Skeletal muscle satellite cell (primary cell): Measurements from ENCODE around the gene THSD1. TPM values are rescaled to one million over a fixed set of nuclear protein-coding genes. Genes with fewer than 3 reads are reported as not detected.

Experiments
- H3K27me3 ChIP-seq: 2 replicates; pipeline ENCODE4 v1.7.0; 2013; ENCODE audit warnings: low read length; ENCODE audit not compliant: control insufficient read depth, insufficient read depth
- H3K36me3 ChIP-seq: 2 replicates; pipeline ENCODE4 v1.7.0; 2013; ENCODE audit warnings: mild to moderate bottlenecking, control low read depth, low read length; ENCODE audit not compliant: insufficient read depth
- H3K4me1 ChIP-seq: 2 replicates; pipeline ENCODE4 v1.7.0; 2013; ENCODE audit warnings: low read length; ENCODE audit not compliant: control insufficient read depth, insufficient read depth
- H3K4me2 ChIP-seq: 2 replicates; pipeline ENCODE4 v1.7.0; 2013; ENCODE audit warnings: mild to moderate bottlenecking, low read length
- H3K4me3 ChIP-seq: 2 replicates; pipeline ENCODE4 v1.7.0; 2013; ENCODE audit warnings: low read length
- H3K9ac ChIP-seq: 2 replicates; pipeline ENCODE4 v1.7.0; 2013; ENCODE audit warnings: mild to moderate bottlenecking, low read depth, low read length, moderate library complexity
- H3K9me3 ChIP-seq: replicated peaks from 2 replicates; pipeline ENCODE4 v1.7.0; 2013; ENCODE audit warnings: mild to moderate bottlenecking, control low read depth, low read length
- total RNA-seq: library from RNA; depleted of rRNA; stranded (reverse); fragments of >200 nt; gene quantifications from 2 replicates; pipeline ENCODE4 v1.2.3, GENCODE V29; 2012; rRNA removed

The THSD1 gene, protein sequence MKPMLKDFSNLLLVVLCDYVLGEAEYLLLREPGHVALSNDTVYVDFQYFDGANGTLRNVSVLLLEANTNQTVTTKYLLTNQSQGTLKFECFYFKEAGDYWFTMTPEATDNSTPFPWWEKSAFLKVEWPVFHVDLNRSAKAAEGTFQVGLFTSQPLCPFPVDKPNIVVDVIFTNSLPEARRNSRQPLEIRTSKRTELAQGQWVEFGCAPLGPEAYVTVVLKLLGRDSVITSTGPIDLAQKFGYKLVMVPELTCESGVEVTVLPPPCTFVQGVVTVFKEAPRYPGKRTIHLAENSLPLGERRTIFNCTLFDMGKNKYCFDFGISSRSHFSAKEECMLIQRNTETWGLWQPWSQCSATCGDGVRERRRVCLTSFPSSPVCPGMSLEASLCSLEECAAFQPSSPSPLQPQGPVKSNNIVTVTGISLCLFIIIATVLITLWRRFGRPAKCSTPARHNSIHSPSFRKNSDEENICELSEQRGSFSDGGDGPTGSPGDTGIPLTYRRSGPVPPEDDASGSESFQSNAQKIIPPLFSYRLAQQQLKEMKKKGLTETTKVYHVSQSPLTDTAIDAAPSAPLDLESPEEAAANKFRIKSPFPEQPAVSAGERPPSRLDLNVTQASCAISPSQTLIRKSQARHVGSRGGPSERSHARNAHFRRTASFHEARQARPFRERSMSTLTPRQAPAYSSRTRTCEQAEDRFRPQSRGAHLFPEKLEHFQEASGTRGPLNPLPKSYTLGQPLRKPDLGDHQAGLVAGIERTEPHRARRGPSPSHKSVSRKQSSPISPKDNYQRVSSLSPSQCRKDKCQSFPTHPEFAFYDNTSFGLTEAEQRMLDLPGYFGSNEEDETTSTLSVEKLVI
- 14.2 and 16.5 TPM in 2 replicates for total RNA-seq

- H3K36me3 ChIP-seq = peaks cover 3% of the 10 kb centered on the region
- peak within 1 kb of the TSS; percentile 99 for H3K4me2 ChIP-seq
- peaks cover 18% of the 10 kb centered on the region for H3K4me1 ChIP-seq
- H3K9me3 ChIP-seq = no peaks in the 10 kb centered on the region
- no peaks in the 10 kb centered on the region for H3K27me3 ChIP-seq
- peak within 1 kb of the TSS; percentile 88 for H3K4me3 ChIP-seq
- H3K9ac ChIP-seq = peak within 1 kb of the TSS; percentile 83
Measured at GRCh38 chr13:52405767-52406494, at the start of gene THSD1. Gene THSD1 (minus strand): TSS chr13:52406172. CDS start chr13:52402600, 3,572 bp downstream.

DNA sequence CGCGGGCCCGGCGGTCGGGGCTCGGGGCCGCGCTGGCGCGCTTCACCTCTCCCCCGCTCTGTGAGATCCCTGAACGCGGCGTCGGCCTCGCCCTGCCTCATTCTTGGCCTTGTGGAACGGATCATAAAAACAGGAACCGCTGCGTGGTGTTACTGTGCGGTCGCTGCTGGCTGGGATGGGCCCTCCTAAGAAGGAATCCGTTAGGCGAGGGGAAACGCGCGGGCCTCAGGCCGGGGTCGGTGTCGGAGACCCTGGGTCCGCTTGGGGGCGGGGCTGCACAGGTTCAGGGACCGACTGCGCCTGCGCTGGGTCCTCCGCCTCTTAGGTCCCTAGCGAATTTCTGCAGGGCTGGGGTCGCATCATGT is 49.7 kb upstream of the THSD1 start:
- Histone ChIP-seq H3K9me3 (no peaks in the 10 kb centered on the region), H3K4me2 (peak overlapping the region; percentile 85), H3K36me3 (peaks cover 6% of the 10 kb centered on the region), H3K27me3 (no peaks in the 10 kb centered on the region), H3K4me3 (peak overlapping the region; percentile 89), H3K9ac (peak overlapping the region; percentile 91), H3K4me1 (peaks cover 30% of the 10 kb centered on the region)

- Histone ChIP-seq H3K4me2 (peak within 1 kb of the TSS; percentile 85), H3K36me3 (peaks cover 6% of the 10 kb centered on the region), H3K4me1 (peaks cover 30% of the 10 kb centered on the region), H3K9me3 (no peaks in the 10 kb centered on the region), H3K4me3 (peak within 1 kb of the TSS; percentile 89), H3K9ac (peak within 1 kb of the TSS; percentile 91), H3K27me3 (no peaks in the 10 kb centered on the region)
Measured at GRCh38 chr13:52454820-52455676, 49.1 kb upstream of the THSD1 start, which contains the start of gene CKAP2. Gene CKAP2 (plus strand): TSS chr13:52455478. CDS start chr13:52455557, 79 bp downstream.

GRCh38 chr13:52454459-52454819 is 48.5 kb upstream of the THSD1 start:
- no peaks in the 10 kb centered on the region for H3K9me3 ChIP-seq
- H3K9ac ChIP-seq = peak overlapping the region; percentile 91
- no peaks in the 10 kb centered on the region for H3K27me3 ChIP-seq
- H3K4me1 ChIP-seq = peaks cover 28% of the 10 kb centered on the region
- peak overlapping the region; percentile 89 for H3K4me3 ChIP-seq
- peak overlapping the region; percentile 85 for H3K4me2 ChIP-seq
- H3K36me3 ChIP-seq = peaks cover 6% of the 10 kb centered on the region

GRCh38 chr13:52452470-52452869 is 46.5 kb upstream of the THSD1 start:
- Histone ChIP-seq H3K27me3 (no peaks in the 10 kb centered on the region), H3K36me3 (peaks cover 4% of the 10 kb centered on the region), H3K9ac (no peak overlapping the region), H3K4me2 (no peak overlapping the region), H3K4me1 (peaks cover 34% of the 10 kb centered on the region), H3K9me3 (no peaks in the 10 kb centered on the region), H3K4me3 (no peak overlapping the region)

DNA sequence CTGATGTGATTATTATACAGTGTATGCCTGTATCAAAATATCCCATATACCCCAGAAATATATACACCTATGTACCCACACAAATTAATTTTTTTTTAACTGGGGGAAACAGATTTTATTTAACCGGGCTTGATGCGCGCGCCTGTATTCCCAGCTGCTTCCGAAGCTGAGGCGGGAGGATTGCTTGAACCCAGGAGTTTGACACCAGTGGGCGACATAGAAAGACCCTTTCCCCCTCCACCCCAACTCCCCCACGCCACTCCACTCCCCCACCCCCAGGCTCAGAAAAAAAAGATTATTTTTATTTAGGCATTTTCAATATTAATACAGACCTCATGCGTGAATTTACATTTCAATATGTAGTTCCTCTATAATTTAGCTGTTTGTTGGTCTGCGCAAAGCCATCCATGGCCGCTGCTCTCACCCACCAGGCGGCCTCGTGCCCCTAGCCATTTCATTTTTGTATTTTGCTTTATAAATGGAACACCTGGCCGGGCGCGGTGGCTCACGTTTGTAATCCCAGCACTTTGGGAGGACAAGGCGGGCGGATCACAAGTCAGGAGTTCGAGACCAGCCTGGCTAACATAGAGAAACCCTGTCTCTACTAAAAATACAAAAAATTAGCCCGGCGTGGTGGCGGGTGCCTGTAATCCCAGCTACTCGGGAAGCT is 45.3 kb upstream of the THSD1 start:
- H3K9me3 ChIP-seq = no peaks in the 10 kb centered on the region

GRCh38 chr13:52450793-52451116 is 44.8 kb upstream of the THSD1 start:
- H3K36me3 ChIP-seq = peaks cover 6% of the 10 kb centered on the region
- H3K4me2 ChIP-seq = peak overlapping the region; percentile 85
- no peaks in the 10 kb centered on the region for H3K9me3 ChIP-seq
- peaks cover 24% of the 10 kb centered on the region for H3K4me1 ChIP-seq
- H3K9ac ChIP-seq = peak overlapping the region; percentile 36
- H3K4me3 ChIP-seq = peak overlapping the region; percentile 64
- H3K27me3 ChIP-seq = no peaks in the 10 kb centered on the region

More for the DNA sequence above, 45.3 kb upstream of the THSD1 start:
- Histone ChIP-seq H3K4me2 (peak overlapping the region; percentile 85), H3K27me3 (no peaks in the 10 kb centered on the region), H3K4me1 (peaks cover 26% of the 10 kb centered on the region), H3K36me3 (peaks cover 6% of the 10 kb centered on the region), H3K9ac (peak overlapping the region; percentile 36), H3K4me3 (no peak overlapping the region)

DNA sequence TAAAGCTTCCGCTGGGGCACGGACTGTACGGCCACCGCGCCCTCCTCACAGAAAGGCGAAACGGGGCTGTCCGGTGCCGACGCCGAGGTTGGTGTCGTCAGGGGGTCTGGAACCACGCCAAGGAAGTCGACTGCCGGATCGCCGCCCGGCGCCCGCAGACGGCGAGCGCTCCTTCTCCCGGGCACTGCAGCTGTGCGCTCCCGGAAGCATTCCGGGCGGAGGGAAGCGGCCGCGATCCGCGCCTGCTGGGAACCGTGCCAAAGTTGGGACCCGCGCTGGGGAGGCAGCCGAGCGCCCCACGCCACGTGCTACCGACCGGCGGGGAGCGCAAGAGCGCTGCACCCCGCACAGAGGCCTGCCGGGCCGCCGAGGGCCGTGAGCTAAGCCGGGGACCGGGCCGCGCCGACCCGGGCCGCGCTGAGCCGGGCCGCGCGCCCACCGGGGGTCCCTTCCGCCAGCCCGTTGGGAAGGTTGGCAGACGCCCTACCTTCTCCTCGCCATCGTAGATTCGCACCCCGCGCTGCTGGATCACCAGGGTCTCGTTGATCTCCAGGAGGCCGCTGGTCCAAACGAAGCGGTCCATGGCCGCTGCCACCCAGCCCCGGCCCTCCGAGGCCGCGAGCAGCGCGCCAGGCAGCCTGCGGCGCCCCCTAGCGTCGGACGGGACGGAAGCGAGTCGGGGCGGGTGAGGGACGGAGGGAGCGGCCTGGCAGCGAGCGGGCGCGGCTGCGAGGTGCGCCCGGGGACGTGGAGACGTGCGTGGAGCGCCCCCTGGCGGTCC is 44.2 kb upstream of the THSD1 start, which contains the start of gene VPS36:
Gene VPS36, minus strand, starts transcription at position 623 of the 781 bp plus-strand sequence. Its CDS starts 40 bp downstream, at position 583.
- H3K4me1 ChIP-seq = peaks cover 24% of the 10 kb centered on the region
- H3K9ac ChIP-seq = peak within 1 kb of the TSS; percentile 97
- H3K36me3 ChIP-seq = peaks cover 6% of the 10 kb centered on the region
- H3K4me3 ChIP-seq = peak within 1 kb of the TSS; percentile 80
- H3K9me3 ChIP-seq = no peaks in the 10 kb centered on the region
- H3K27me3 ChIP-seq = no peaks in the 10 kb centered on the region
- peak within 1 kb of the TSS; percentile 85 for H3K4me2 ChIP-seq

GRCh38 chr13:52449331-52450011 is 43.5 kb upstream of the THSD1 start:
- Histone ChIP-seq H3K36me3 (peaks cover 10% of the 10 kb centered on the region), H3K9ac (peak overlapping the region; percentile 97), H3K4me2 (peak overlapping the region; percentile 76), H3K9me3 (no peaks in the 10 kb centered on the region), H3K4me1 (peaks cover 23% of the 10 kb centered on the region), H3K27me3 (no peaks in the 10 kb centered on the region), H3K4me3 (peak overlapping the region; percentile 80)
